Uterus (tissue), 2 donors: Measurements from ENCODE around the gene DACT2.

Experiments used
- CTCF ChIP-seq, 4 experiments: fragments of 200-600 bp in 2 of 4; fragments of 450-650 bp in 2 of 4; sonication (generic) in 2 of 4; IDR thresholded peaks; one replicate each; pipeline ENCODE4 v1.5.1; 2016 to 2019; ENCODE audit warnings: antibody characterized with exemption in 4 of 4, mild to moderate bottlenecking in 2 of 4, moderate library complexity in 1 of 4
- POLR2A ChIP-seq, 2 donors: fragments of 450-650 bp; IDR thresholded peaks; one replicate each; pipeline ENCODE4 v1.6.1; 2016; ENCODE audit warnings: antibody characterized with exemption in 2 of 2, mild to moderate bottlenecking in 1 of 2, moderate library complexity in 1 of 2

GRCh38 chr6:168320634-168321033 is 1.1 kb upstream of the DACT2 start:
- TF ChIP-seq CTCF (IDR thresholded peaks at IDR 0.05) (no peak), POLR2A (IDR thresholded peaks at IDR 0.05) (no peak)
